22Rv1 (cell line): ENCODE results near the gene BNC2.

Experiments used
- H3K27ac ChIP-seq: fragments of 450-650 bp; 2 replicates; pipeline ENCODE4 v1.5.1; 2017
- ZFX ChIP-seq: fragments of 450-650 bp; IDR thresholded peaks from 2 replicates; pipeline ENCODE4 v1.6.1; 2017; ENCODE audit warnings: antibody characterized with exemption, borderline replicate concordance
- TF ChIP-seq, protein P1 (sequence below): fragments of 450-650 bp; IDR thresholded peaks from 2 replicates; pipeline ENCODE4 v1.5.1; 2017; ENCODE audit warnings: mild to moderate bottlenecking

BNC2 gene

DNA sequence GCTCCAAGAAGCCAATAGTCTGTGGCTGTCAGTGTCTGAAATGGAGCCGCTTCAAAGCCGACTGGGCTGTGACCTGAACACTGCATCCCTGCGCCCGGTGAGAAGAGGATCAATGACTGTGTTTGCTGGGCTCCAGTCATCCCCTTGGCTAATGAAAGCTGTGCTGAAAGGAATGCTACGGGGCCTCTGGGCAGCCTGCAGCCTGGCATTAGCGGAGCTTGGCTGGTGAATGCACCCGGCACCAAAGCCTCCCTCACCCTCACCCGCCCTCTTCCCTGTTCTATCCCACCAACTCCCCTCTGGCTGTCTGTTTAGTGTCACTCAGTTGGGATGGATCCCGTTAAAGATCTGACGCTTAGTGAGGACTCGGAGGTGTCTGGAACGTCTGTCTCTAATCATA is 355.3 kb downstream of the BNC2 start:
- H3K27ac ChIP-seq: no peak overlapping the region
- TF ChIP-seq ZFX: no peak
- TF ChIP-seq, protein P1, sequence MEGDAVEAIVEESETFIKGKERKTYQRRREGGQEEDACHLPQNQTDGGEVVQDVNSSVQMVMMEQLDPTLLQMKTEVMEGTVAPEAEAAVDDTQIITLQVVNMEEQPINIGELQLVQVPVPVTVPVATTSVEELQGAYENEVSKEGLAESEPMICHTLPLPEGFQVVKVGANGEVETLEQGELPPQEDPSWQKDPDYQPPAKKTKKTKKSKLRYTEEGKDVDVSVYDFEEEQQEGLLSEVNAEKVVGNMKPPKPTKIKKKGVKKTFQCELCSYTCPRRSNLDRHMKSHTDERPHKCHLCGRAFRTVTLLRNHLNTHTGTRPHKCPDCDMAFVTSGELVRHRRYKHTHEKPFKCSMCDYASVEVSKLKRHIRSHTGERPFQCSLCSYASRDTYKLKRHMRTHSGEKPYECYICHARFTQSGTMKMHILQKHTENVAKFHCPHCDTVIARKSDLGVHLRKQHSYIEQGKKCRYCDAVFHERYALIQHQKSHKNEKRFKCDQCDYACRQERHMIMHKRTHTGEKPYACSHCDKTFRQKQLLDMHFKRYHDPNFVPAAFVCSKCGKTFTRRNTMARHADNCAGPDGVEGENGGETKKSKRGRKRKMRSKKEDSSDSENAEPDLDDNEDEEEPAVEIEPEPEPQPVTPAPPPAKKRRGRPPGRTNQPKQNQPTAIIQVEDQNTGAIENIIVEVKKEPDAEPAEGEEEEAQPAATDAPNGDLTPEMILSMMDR: no peak

DNA sequence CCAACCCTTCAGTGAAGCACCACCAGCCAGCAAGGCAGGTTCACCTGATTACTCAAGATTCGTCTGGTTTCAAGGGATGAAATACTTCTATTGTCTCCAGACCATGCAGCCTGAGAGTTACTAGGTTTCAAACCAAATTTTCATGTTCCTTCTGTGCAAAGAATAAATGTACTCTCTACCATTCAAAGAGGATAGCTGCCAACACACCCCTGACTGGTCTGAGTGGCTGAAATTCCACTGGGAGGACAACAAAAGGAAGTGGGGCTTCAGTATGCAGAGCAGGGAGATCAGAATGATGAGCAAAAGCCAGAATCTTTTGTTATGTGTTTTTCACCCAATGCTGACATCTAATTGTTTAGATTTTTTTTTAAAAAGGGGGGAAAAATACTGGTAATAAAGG is 356.3 kb downstream of the BNC2 start:
- H3K27ac ChIP-seq: no peak overlapping the region
- TF ChIP-seq, protein P1: no peak
- no peak for TF ChIP-seq ZFX

DNA sequence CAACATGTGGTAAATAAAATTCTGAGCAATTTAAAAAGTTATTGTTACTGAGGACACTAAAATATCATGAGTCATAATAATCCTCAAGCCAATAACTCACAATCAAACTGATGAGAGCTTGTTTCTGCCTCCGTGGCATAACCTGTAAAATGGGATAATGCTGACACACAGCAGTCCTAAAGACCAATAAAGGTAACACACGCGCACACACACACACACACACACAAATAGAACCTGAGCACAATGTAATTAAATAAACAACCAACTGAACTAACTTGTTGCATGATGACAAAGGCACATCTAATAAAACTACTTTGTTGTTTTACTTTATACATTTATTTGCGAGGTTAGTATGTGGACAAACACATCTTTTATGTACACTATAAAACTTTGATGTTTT is 358.2 kb downstream of the BNC2 start:
- TF ChIP-seq, protein P1: no peak
- TF ChIP-seq ZFX: no peak

DNA sequence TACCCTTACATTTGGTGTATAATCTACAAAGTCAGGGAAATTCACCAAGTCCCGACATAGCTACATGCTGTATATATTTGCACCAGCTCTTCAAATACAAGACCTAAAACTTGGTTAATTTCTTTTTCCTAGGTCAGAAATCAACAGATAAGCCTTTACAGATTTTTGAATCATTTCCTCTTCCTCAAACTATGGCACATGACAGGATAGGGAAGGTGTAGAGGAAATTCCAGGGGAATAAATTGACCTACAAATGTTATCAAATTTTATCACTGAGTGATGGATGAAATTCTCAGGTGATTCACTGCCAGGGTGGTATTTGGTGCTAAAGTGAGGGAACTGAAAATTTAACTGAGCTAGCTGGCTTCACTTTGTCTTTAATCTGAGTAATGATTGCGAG is 360.0 kb downstream of the BNC2 start:
- no peak overlapping the region for H3K27ac ChIP-seq
- TF ChIP-seq, protein P1: no peak
- TF ChIP-seq ZFX: no peak

More for the DNA sequence above, 358.2 kb downstream of the BNC2 start:
- H3K27ac ChIP-seq: no peak overlapping the region

DNA sequence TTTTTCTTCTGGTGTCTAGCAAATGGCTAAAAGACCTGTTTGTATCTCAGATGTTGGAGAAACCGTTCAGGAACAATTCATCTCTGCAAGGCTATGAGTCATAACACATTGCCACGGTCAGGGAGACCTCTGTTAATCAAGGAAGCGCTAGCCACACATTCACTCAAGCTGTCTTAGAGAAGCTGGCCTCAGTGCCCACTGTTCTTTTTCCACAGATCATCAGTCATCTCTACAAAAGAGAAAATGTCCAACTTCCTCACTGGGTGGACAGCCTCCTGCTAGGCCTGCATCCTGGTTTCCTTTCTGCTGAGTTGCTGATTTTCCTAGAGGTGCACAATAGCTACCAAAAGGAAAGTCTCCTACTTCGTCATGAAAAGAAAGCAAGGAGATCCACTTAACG is 360.5 kb downstream of the BNC2 start:
- H3K27ac ChIP-seq: no peak overlapping the region
- TF ChIP-seq, protein P1: no peak
- no peak for TF ChIP-seq ZFX

DNA sequence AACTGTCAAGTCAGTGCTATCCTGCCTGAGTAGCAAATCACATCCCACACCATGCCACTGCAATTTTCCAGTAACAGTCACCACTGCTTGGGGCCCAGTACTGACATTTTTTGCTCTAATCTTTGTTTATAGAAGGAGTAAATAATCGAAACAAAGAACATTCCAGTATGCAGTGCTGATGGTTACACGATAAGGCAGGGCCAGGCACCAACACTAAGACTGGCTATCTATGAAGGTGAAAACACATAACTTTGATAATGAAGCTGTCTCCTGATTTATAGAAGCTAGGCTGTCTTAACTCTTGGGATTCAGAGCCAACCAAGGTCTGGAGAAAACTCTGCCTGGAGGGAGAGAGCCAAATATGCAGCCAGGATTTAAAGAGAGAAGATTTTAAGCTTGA is 365.3 kb downstream of the BNC2 start:
- no peak for TF ChIP-seq ZFX
- TF ChIP-seq, protein P1: no peak
- H3K27ac ChIP-seq: no peak overlapping the region

DNA sequence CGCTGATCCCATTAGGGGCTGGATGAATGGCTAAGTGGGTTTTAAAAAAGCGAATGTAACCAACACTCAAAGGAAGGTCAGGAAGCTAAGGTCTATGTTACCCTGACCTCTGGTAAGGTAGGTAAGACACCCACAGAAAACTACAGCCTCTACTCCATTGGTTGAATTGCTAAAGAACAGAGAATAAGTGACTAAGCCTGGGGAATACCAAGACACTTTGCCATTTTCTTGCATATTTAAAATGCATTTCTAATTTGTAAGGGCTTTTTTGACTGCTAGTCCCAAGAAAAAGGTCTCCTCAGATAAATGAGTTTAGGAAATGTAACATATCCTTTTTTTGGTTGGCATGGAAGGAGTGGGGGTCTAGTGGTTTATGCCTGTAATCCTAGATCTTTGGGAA is 368.7 kb downstream of the BNC2 start:
- TF ChIP-seq, protein P1: no peak
- no peak for TF ChIP-seq ZFX
- H3K27ac ChIP-seq: no peak overlapping the region
